ENCODE data around the gene PRR4. TPM values are rescaled to one million over a fixed set of nuclear protein-coding genes. Genes with fewer than 3 reads are reported as not detected.
A peak's percentile ranks its signal among the peaks of the same experiment; 100 is the strongest.

Gene PRR4
- total RNA-seq (2014; rRNA removed) = 0.34 and 1.9 TPM in 2 replicates
- polyA plus RNA-seq (2012) = 2.8 TPM

DNA sequence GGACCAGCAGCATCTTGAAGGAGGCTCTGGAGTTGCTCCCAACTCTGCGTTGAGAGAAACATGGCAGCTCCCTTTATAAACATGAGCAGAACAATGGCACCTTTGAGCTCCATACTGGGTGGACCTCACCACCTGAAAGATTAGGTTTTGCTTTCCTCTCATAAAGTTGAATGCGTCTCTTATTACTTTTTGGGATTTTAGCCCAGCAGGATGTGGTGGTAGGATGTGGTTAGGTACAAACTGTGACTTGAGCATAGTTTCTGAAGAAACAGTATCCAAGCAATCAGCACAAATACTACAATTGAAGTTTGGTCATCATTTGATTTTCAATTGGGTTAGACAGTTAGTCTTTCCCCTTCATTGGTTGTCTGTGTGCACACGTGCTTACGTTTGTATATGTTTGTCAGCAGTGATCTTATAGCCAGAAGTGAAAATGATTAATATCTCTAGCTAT, at the start of gene PRR4:
Gene PRR4, minus strand, starts transcription at position 51 of the 454 bp plus-strand sequence. Its CDS starts 38 bp downstream, at position 13.
- DNase-seq (ENCODE audit: low read depth) = peak; percentile 70

DNA sequence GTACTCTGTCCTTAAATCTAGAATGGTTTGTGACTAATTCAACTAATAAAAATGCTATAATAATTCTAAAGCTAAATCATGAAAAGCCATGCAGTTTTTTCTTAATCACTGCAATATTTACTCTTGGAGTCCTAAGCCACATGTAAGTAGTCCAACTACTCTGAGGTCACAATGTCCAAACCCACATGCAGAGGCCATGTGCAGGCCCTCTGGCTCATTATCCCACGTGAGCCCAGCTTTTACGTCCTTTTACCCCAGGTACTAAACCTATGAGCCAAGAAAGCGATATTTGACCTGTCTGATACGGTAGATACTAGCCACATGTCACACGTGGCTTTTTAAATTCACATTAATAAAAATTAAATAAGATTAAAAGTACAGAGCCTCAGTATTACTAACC, 47.6 kb upstream of the PRR4 start:
- no peak for DNase-seq (ENCODE audit: low read depth)

GRCh38 chr12:10891937-10892336, 42.7 kb upstream of the PRR4 start:
- no peak for DNase-seq (ENCODE audit: low read depth)

GRCh38 chr12:10889226-10889625, 40.0 kb upstream of the PRR4 start:
- DNase-seq (ENCODE audit: low read depth) = no peak

- DNase-seq (ENCODE audit: low read depth) = no peak
Observed at GRCh38 chr12:10884086-10884725, 34.9 kb upstream of the PRR4 start, which contains the start of gene PRH1. Gene PRH1 (minus strand): TSS chr12:10884255. CDS start chr12:10884217, 38 bp downstream.

DNA sequence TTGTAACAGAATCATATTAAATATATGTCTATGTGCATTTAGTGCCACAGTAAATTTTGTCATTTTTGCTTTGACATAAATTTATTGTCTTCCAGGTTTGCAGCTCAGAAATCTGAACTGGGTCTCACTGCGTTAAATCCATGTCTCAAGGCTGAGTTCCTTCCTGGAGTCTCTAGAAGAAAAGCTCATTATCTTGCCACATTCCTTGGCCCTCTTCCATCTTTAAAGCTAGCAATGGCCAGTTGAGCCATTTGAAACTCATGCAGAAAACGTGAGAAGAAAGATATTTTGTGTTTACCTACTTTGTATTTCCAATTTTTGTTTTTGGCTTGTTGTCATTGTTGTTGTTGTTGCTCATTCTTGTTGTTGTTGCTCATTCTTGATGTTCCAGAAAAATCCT, 24.1 kb upstream of the PRR4 start:
- DNase-seq (ENCODE audit: low read depth) = no peak

GRCh38 chr12:10867381-10867780, 18.1 kb upstream of the PRR4 start:
- DNase-seq (ENCODE audit: low read depth) = no peak

DNA sequence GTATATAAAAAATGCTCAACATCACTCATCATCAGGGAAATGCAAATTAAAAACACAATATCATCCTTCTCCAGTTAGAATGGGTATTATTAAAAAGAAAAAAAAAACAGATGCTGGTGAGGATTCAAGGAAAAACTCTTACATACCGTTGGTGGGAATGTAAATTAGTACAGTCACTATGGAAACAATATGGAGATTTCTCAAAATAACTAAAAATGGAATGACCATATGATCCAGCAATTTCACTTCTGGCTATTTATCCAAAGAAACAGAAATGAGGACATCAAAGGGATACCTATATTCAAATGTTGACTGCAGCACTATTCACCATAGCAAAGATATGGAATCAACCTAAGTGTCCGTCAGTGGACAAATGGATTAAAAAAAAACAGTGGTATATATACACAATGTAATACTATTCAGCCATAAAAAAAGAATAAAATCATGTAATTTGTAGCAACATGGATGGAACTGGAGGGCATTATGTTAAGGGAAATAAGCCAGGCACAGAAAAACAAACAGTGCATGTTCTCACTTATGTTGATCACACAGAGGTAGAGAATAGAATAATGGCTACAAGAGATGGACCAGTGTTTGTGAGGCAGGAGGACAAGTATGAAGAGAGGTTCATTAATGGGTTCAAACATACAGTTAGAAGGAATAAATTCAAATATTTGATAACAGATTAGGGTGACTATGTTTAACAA, 14.4 kb upstream of the PRR4 start:
- DNase-seq (ENCODE audit: low read depth) = no peak

DNA sequence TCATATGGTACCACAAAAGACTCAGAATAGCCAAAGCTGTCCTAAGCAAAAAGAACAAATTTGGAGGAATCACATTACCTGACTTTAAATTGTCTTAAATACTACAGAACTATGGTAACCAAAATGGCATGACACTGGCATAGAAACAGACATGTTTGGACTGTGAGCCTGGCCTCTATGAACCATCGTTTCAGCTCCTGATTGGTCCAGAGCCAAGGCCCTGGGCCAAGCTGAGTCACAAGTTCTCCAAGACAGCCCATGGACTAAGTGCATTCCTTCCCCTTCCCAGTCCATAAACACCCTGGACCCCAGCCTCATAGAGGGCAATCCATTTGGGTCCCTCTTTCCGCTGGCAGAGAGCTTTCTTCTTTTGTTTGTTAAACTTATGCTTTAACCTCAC, 12.1 kb upstream of the PRR4 start:
- no peak for DNase-seq (ENCODE audit: low read depth)

DNA sequence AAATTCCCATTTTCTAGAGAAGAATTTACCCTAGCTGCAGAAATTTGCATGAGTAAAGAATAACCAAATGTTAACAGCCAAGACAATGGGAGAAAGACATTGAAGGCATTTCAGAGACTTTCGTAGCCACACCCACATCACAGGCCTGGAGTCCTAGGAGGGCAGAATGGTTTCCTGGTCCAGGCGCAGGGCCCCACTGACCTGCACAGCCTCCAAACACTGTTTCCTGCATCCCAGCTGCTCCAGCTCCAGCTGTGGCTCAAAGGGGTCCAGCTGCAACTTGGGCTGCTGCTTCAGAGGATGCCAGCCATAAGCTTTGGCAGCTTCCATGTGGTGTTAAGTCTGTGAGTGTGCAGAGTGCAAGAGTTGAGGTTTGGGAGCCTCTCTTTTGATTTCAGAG, 6.5 kb upstream of the PRR4 start:
- no peak for DNase-seq (ENCODE audit: low read depth)

DNA sequence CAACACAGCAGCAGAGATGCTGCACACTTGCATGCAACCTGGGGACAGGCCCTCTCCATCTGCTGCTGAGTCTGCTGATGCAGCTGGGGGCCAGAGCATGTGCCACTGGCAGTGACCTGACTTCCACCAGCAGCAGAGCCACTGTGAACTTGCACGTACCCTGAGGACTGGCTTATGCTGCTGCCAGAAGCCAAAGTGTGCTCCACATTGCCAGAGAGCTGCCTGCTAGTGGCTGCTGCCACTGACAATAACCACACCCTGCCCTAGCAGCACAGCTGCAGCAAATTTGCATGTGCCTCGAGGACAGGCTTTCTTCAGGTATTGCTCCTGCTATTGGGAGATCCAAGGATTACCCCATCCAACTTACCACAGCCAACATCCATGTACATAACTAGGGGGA, 4.5 kb upstream of the PRR4 start:
- DNase-seq (ENCODE audit: low read depth) = no peak

- no peak for DNase-seq (ENCODE audit: low read depth)
Observed at GRCh38 chr12:10851243-10851858, 2.1 kb upstream of the PRR4 start.

DNA sequence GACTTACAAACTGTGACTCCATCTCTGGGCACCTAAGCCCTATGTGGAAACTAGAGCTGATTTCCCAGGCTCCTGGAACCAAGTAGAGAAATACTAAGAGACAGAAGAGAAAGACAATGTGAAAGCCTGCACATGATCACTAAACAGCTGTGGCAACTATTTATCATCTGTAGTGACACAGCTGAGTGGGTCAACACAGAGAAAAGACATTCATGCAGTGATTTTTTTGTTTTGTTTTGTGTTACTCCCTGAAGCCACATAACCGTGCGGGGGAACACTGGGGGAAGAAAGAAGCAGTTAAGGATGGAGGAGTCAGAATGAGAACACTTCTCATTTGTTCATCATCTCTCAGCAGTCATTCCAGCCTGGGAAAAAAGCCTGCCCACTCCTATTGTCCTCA, 1.5 kb downstream of the PRR4 start:
- peak; percentile 94 for DNase-seq (ENCODE audit: low read depth)

GRCh38 chr12:10842862-10843261, 6.4 kb downstream of the PRR4 start:
- DNase-seq (ENCODE audit: low read depth) = no peak

GRCh38 chr12:10838461-10838860, 10.8 kb downstream of the PRR4 start:
- no peak for DNase-seq (ENCODE audit: low read depth)

- no peak for DNase-seq (ENCODE audit: low read depth)
Observed at GRCh38 chr12:10829994-10830393, 19.3 kb downstream of the PRR4 start.

DNA sequence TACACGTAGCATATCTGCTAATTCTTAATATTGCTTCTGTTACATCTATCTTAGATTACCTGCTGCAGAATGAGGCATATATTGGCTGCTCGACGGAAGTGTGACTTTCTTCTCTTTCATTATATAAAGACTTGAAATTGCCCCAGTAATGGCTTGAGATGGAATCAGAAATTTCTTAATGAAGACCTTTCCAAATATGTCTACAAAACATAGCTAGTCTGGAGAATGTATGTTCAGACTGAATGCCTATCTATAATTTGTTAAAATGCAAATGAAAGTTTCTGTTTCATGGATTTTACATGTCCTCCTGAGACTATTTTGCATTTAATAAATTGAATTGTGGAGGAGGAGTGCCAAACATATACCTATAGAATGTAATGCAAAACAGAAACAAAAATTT, 23.0 kb downstream of the PRR4 start, which contains the start of gene TAS2R10:
Gene TAS2R10, minus strand, starts transcription at position 101 of the 400 bp plus-strand sequence. Its CDS starts 89 bp downstream, at position 12.
- no peak for DNase-seq (ENCODE audit: low read depth)

- DNase-seq (ENCODE audit: low read depth) = no peak
Observed at GRCh38 chr12:10824957-10825356, 24.3 kb downstream of the PRR4 start.

DNA sequence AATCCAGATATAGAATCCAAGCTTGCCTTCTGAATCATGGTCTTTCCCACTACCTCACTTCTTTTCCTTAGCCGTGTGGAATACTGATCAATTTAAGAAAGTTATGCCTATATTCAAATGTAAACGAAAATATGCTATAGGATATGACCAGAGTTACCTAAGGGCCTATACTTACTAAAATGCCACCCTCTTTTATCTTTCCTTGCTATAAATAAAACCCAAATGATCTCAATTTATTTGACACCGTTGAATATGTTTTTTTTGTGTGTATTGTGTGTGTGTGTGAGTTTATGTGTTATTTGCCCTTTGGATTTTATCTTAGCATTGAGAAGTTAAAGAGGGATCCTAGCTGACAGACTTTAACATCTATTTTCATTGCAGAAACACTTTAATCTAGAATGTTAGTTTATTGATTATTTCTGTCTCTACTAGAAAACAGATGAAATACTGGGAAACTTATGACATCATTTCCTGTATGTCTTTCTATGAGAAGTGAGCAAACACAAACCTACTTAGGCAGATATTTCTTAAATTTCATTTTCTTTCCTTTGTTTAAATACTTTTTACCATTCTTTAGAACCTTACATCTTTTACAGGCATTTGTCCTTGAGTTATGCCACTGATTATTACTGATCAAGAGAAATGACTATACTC, 37.3 kb downstream of the PRR4 start:
- DNase-seq (ENCODE audit: low read depth) = no peak

- DNase-seq (ENCODE audit: low read depth) = no peak
Observed at GRCh38 chr12:10810068-10810467, 39.2 kb downstream of the PRR4 start, which contains the start of gene TAS2R9. Gene TAS2R9 (minus strand): TSS chr12:10810168. CDS start chr12:10810075, 93 bp downstream.

GRCh38 chr12:10807186-10807585, 42.1 kb downstream of the PRR4 start, which contains the start of gene TAS2R8:
Gene TAS2R8 (minus strand): TSS chr12:10807286. CDS start chr12:10806980, 306 bp downstream.
- DNase-seq (ENCODE audit: low read depth) = no peak

DNA sequence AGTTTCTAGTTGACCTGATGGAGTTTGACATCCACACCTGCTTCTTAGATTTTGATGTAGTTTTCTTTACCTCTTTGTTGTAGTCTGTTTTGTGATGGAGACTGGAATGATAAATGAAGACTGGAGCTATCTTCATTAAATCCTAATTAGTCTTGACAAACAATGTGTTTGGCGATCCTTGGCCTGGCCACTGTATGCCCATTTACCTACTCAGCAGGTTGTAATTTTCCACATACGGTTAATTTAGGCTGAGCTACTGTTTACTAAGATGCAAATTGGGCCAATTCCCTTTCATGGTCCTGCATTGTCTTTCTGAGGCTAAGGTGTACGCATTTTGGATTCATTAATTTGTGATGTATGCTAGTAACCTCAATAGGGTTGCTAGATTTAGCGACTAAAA, 46.7 kb downstream of the PRR4 start, which contains the start of gene TAS2R7:
Gene TAS2R7, minus strand, starts transcription at position 41 of the 400 bp plus-strand sequence. CDS start 57 bp downstream, outside the sequence.
- DNase-seq (ENCODE audit: low read depth) = no peak

All from LHCN-M2 (cell line).